Activated CD8-positive, alpha-beta memory T cell treated with anti-CD3 and anti-CD28 coated beads, Interleukin-2, amount 10 ng/mL, durations not matched to agents 7 days and 5 days (primary cell): Measurements from ENCODE around the gene YY1AP1. TPM values are rescaled to one million over a fixed set of nuclear protein-coding genes. Genes with fewer than 3 reads are reported as not detected.
"Not testable (repeated sequence)": the region's sequence is repeated elsewhere in the genome, so short reads cannot be mapped to it uniquely, and the experiment has no call there.

Experiments
- ATAC-seq: fragments of 150-1000 bp; cut with Tn5 transposase; one replicate; pipeline ENCODE4 v1.10.0; 2021; ENCODE audit warnings: moderate library complexity
- CTCF ChIA-PET: fragments of 350-600 bp; sonication (Branson Sonifier 250); formaldehyde crosslinking; loops from one replicate; lab custom pipeline; 2021; ENCODE audit warnings: antibody characterized with exemption; lab: Charles Lee
- DNase-seq: peaks from one replicate; pipeline ENCODE4 v3.0.0-alpha.2; 2020
- H3K27ac Mint-ChIP-seq: one replicate; pipeline ENCODE4 v1.8.0; 2021; ENCODE audit warnings: mild to moderate bottlenecking, mixed read lengths
- H3K27me3 Mint-ChIP-seq: one replicate; pipeline ENCODE4 v1.8.0; 2021; ENCODE audit warnings: mixed read lengths
- H3K36me3 Mint-ChIP-seq: one replicate; pipeline ENCODE4 v1.8.0; 2021; ENCODE audit warnings: mild to moderate bottlenecking, mixed read lengths
- H3K4me1 Mint-ChIP-seq: one replicate; pipeline ENCODE4 v1.8.0; 2021; ENCODE audit warnings: mixed read lengths
- H3K4me3 Mint-ChIP-seq: one replicate; pipeline ENCODE4 v1.8.0; 2021; ENCODE audit warnings: mild to moderate bottlenecking, moderate library complexity, mixed read lengths
- H3K9me3 Mint-ChIP-seq: one replicate; pipeline ENCODE4 v1.8.0; 2022; ENCODE audit warnings: low read depth, mixed read lengths
- total RNA-seq, 2 experiments: library from RNA; stranded (reverse); gene quantifications; one replicate each; pipeline ENCODE4 v1.2.3, GENCODE V29; 2021

YY1AP1 gene
- total RNA-seq, 2 experiments from 2014 or later = 74.2 to 82.3 TPM

DNA sequence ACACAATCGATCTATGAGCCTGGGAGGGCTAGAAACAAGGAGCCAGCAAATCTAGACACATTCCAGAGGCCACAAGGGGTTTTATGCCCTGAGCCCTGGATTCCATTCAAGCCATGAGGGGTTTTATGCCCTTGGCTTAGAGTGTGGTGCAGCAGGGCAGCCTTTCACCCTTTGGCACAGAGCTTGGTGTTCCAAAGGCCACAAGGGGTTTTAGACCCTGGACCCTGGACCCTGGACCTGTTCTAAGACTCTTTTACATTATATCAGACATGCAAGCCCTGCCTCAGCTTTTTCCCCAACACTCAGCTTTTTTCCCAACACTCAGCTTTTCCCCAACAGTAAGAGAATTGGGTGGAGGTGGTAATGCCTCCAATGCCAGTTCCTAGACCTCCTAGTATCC lies 65.2 kb downstream of the YY1AP1 start:
- peak overlapping the region; percentile 47 for H3K27ac Mint-ChIP-seq
- H3K36me3 Mint-ChIP-seq = no peaks in the 10 kb centered on the region
- no peak for ATAC-seq
- H3K27me3 Mint-ChIP-seq = no peaks in the 10 kb centered on the region
- no peak overlapping the region for H3K4me3 Mint-ChIP-seq
- no peak for DNase-seq
- CTCF ChIA-PET = no interaction called here
- H3K4me1 Mint-ChIP-seq = no peaks in the 10 kb centered on the region
- H3K9me3 Mint-ChIP-seq = no peaks in the 10 kb centered on the region

DNA sequence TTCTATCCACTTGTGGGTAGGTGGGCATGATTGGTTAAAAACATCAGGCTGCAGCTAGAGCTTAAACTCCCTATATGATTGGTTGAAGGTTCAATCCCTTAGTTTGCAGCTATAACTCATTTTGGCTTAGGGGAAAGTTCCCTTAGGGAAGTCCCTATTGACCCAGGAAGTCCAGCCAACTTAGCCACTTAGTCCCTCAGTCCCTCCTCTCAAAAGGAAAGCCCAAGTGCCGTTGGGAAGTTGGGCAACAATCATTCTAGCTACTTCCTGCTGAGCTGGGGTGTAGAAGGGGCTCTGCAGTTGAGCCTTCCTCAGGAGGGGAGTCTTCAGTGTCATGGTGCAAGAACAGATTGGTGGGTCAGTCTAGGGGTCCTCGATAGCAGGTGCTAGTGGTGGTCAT lies 66.4 kb downstream of the YY1AP1 start:
- ATAC-seq (no peak), DNase-seq (no peak)
- no peak overlapping the region for H3K27ac Mint-ChIP-seq
- no peaks in the 10 kb centered on the region for H3K36me3 Mint-ChIP-seq
- CTCF ChIA-PET = interaction anchor here (0.6 kb wide), 1 partner anchor 18 kb away, joined by 4 read pairs; no protein-coding TSS in a partner anchor
- H3K9me3 Mint-ChIP-seq = no peaks in the 10 kb centered on the region
- no peaks in the 10 kb centered on the region for H3K4me1 Mint-ChIP-seq
- no peaks in the 10 kb centered on the region for H3K27me3 Mint-ChIP-seq
- no peak overlapping the region for H3K4me3 Mint-ChIP-seq

- H3K27ac Mint-ChIP-seq = not testable (repeated sequence)
These were observed 75.3 kb downstream of the YY1AP1 start for GRCh38 chr1:155613226-155613625.

DNA sequence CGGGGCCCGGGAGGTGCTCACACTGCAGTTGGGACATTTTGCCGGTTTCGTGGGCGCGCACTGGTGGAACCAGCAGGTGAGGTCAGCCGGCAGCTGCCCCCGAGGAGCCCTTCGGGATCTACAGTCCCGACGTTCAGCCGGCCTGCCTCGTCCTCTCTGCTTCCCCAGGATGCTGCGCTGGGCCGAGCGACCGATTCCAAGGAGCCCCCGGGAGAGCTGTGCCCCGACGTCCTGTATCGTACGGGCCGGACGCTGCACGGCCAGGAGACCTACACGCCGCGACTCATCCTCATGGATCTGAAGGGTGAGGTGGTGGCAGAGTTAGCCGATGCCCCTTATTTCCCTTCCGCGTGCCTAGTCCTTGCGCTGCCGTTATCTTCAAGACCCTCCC lies 78.3 kb downstream of the YY1AP1 start:
- Mint-ChIP-seq H3K4me3 (peak overlapping the region; percentile 90), H3K36me3 (peaks cover 12% of the 10 kb centered on the region)
- DNase-seq, CTCF ChIA-PET, H3K27ac Mint-ChIP-seq, H3K27me3 Mint-ChIP-seq, ATAC-seq, H3K4me1 Mint-ChIP-seq, H3K9me3 Mint-ChIP-seq: not testable (repeated sequence)

More at GRCh38 chr1:155613226-155613625, 75.3 kb downstream of the YY1AP1 start:
- H3K4me3 Mint-ChIP-seq, DNase-seq, H3K27me3 Mint-ChIP-seq, H3K4me1 Mint-ChIP-seq, ATAC-seq, H3K9me3 Mint-ChIP-seq, CTCF ChIA-PET: not testable (repeated sequence)
- peaks cover 13% of the 10 kb centered on the region for H3K36me3 Mint-ChIP-seq

DNA sequence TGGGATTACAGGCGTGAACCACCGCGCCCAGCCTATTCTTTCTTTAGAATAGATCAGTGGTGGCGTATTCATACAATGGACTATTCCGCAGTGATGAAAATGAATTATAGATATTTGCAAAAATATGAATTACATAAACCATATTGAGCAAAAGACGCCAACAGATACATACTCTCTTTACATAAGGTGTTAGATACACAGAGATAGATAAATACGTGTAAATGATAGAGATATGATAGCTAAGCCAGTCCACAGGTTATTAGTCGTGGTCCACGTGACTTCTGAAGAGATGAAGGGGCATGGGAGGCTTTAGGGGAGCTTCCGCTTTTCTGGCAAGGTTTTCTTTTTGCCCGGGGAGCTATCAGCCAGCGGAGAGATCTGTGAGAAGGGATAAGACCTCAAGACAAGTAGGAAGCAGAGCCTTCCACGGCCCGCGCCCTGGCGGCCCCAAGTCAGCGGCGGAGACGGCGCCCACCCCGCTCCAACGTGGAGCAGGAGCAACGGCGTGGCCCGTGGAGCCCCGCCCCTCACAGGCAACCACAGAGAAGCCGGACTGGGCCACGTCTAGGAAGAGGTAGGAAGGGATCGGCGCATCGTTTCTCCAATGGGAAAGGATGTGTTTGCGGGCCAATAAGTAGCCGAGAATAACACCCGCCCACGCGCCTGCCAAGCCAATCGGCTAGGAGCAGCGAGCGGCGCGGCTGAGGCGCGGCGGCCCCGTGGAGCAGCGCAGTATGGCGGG lies 78.9 kb downstream of the YY1AP1 start, which contains the start of gene MSTO1:
MSTO1 (plus strand) TSS at position 704 of the 742 bp plus-strand sequence; CDS start at position 735, 31 bp downstream.
- H3K4me1 Mint-ChIP-seq = peaks cover 5% of the 10 kb centered on the region
- peak within 1 kb of the TSS; percentile 90 for H3K4me3 Mint-ChIP-seq
- H3K36me3 Mint-ChIP-seq = peaks cover 10% of the 10 kb centered on the region
- ATAC-seq = peak; percentile 98
- peak; percentile 98 for DNase-seq
- peak within 1 kb of the TSS; percentile 82 for H3K27ac Mint-ChIP-seq
- CTCF ChIA-PET = no interaction called here
- no peaks in the 10 kb centered on the region for H3K9me3 Mint-ChIP-seq
- H3K27me3 Mint-ChIP-seq = peaks cover 4% of the 10 kb centered on the region

Other genes with a start within 250 kb of the YY1AP1 start
- 10 to 100 TPM; 34.0 to 52.9 TPM for gene ASH1L, start 126.0 kb downstream of the YY1AP1 start, total RNA-seq
- 10 to 100 TPM; 60.3 to 62.7 TPM for gene MSTO1, start 78.6 kb downstream of the YY1AP1 start, total RNA-seq
- gene DAP3, start 317 bp upstream of the YY1AP1 start, total RNA-seq = 100 to 1,000 TPM; 140 to 145 TPM
- gene GON4L, start 168.4 kb upstream of the YY1AP1 start, total RNA-seq = 10 to 100 TPM; 71.0 to 91.9 TPM
- gene SYT11, start 170.8 kb upstream of the YY1AP1 start, total RNA-seq = 10 to 100 TPM; 17.1 to 29.9 TPM
- 10 to 100 TPM; 24.0 to 24.7 TPM for gene RIT1, start 222.6 kb upstream of the YY1AP1 start, total RNA-seq
- 10 to 100 TPM; 80.2 to 99.4 TPM for gene KHDC4, start 245.6 kb upstream of the YY1AP1 start, total RNA-seq